Retinal pigment epithelial cell (primary cell): ENCODE data around the gene HOXA5.

Source experiments
- DNase-seq: peaks from one replicate; pipeline ENCODE4 v3.0.0-alpha.2; 2010; ENCODE audit warnings: low read depth
- H3K4me3 ChIP-seq: 2 replicates; pipeline ENCODE4 v1.5.1; 2011; ENCODE audit warnings: mild to moderate bottlenecking, low read length, control low read depth, moderate library complexity
- CTCF ChIP-seq: conservative IDR thresholded peaks from 2 replicates; pipeline ENCODE4 v1.5.1; 2011; ENCODE audit warnings: low read depth, low read length, control low read depth, inconsistent platforms

Gene HOXA5

GRCh38 chr7:27091941-27092818, 51.3 kb downstream of the HOXA5 start:
- TF ChIP-seq CTCF, result no peak
- H3K4me3 ChIP-seq, result no peak overlapping the region
- no peak for DNase-seq

GRCh38 chr7:27091105-27091504, 52.4 kb downstream of the HOXA5 start:
- H3K4me3 ChIP-seq, result no peak overlapping the region
- no peak for TF ChIP-seq CTCF
- DNase-seq, result no peak
